RPMI7951 (cell line): ENCODE results near the gene DIP2C. TPM values are rescaled to one million over a fixed set of nuclear protein-coding genes. Genes with fewer than 3 reads are reported as not detected.
"Not testable (repeated sequence)": the region's sequence is repeated elsewhere in the genome, so short reads cannot be mapped to it uniquely, and the experiment has no call there.

Experiments used
- DNase-seq: peaks from one replicate; pipeline ENCODE4 v3.0.0-alpha.2; 2012; ENCODE audit warnings: low read depth
- total RNA-seq: library from RNA; depleted of rRNA; stranded (reverse); fragments of >200 nt; shearing (Covaris generic); gene quantifications from 2 replicates; pipeline ENCODE4 v1.2.3, GENCODE V29; 2014

Gene DIP2C
- total RNA-seq, 1 experiment from 2014 or later = 7.0 TPM

GRCh38 chr10:329361-330099, 359.9 kb downstream of the DIP2C start:
- peak; percentile 93 for DNase-seq

GRCh38 chr10:327889-328852, 361.3 kb downstream of the DIP2C start:
- no peak for DNase-seq

DNA sequence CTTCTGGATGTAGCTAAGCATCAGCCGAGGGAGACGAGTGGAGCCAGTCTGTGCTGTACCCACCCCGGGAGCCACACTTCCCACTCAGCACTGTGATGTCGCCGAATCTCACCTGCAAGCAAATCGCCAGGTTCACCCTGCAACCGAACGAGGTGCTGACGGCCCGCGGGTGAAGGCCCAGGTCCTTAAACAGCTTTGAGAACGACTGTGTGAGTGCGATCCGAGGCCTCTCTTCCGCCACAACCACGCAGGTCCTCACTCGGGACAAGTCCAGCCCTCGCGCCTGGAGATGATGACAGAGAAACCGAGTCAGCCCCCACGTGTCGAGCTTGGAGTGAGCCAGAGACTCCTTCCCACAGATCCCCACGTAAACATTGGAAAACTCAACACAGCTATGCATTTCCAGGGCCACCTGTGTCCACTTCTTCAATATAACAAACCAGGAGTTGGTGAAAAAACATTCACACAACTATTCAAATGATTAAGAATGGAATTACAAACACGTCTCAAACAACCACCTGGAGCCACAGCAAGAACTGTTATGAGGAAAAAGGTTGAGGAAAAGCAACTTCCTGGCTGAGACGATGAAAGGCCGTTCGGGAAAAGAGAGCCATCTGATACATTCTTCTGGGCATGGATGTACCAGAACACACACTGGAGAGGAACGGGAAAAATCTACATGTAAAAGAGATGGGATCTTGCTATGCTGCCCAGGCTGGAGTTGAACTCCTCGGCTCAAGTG, 362.4 kb downstream of the DIP2C start:
- DNase-seq = no peak

DNA sequence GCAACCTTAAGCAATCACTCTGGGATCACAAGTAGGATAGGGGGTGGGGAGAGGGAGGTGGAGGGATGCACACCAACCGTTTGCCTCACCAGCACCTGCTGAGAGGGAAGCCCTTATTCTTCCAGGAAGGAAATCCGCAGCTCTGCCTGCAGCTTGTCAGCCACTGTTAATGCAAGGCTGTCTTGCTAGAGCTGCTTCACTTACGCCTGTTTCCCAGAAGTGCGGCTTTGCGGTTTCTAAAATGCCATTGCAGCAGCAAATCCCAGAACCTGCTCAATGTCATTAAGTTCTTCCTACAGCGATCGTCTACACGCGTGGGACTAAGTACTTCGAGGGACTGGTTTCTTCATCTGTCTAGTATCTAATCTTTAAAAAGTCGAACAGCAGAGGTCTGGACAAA, 363.1 kb downstream of the DIP2C start:
- no peak for DNase-seq

- DNase-seq = no peak
Observed at GRCh38 chr10:325282-325681, 364.2 kb downstream of the DIP2C start.

DNA sequence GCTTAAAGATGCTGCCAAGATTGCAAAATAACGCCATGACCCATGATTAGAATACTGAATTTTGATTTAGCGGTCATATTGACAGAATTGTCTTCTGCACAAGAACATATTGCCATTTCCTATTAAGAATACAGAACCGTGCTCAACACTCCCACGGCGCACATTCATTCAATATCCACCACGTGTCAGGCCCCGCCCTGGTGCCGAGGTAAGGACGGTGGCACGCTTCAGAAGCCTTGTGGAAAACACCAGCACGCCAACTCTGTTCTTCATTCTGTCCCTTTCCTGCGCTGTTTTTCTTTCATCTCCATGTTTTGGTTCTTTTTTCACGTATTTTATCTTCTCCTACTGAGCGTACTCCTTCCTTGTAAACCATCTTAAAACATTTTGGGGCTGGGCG, 364.9 kb downstream of the DIP2C start:
- no peak for DNase-seq

DNA sequence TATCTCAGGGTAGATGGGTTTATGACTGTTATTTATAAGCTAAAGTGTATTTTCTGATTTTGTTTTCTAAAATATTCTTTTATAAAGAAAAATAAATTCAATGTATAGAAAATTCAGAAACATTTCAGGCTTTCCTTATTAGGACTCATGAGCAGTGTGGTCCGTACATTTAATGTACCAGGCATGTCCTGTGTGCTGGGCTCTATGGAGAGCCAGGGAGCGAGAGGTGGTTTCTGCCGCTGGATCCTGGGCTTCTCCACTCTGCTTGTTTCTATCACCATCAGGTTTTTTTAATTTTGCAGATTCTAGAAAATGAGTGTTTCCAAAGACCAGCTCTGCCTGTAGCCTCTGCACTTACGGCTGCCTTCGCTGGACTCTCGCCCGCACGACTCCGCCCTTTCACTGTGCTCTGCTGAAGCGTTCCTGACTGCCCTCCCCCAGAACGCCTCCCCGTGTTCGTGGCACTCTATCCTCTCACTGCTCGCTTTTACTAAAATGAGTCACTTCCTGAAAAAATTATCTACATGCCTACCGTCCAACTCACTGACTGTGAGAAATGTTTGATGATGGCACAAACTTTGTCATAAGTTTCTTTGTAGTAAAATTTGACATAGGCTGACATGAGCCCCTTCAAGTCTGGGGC, 365.7 kb downstream of the DIP2C start:
- peak; percentile 95 for DNase-seq

- DNase-seq = not testable (repeated sequence)
Observed at GRCh38 chr10:323046-323445, 366.4 kb downstream of the DIP2C start.

DNA sequence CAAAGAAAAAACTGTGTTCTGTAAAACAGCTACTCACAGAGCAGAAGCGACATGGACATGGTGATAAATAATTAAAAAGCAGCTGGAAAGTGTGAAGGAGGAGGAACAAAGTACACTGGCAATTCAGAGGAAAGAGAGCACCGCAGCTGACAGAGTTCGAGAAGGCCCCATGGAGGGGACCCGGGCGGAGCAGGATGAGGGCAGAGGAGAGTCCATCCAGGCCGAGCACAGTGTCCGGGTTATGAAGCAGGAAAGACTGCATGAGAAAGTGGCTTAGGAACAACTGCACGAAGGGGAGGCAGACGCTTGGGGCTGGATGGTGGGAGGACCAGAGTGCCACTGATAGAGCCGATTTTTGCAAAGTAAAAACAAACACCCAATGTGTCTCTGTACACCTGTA, 368.7 kb downstream of the DIP2C start:
- DNase-seq = no peak

DNA sequence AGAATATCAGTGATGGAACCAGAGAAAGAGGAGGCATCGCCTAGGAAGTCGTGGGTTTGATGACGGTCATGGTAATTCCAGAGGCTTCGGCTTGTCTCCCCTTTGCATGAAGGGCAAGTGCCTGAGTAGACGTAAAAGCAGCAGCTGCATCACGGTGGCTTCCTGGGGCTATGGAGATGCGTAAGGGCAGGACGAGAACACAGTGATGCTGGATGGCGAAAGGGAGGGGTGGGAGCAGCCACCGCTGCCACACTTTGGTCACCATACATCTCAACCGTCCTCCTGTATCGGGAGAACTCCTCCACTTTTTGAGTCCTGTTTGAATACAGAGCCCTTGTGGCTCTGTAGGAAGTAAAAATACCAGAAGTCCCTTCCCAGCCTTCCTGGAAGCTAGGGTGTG, 371.5 kb downstream of the DIP2C start:
- no peak for DNase-seq

DNA sequence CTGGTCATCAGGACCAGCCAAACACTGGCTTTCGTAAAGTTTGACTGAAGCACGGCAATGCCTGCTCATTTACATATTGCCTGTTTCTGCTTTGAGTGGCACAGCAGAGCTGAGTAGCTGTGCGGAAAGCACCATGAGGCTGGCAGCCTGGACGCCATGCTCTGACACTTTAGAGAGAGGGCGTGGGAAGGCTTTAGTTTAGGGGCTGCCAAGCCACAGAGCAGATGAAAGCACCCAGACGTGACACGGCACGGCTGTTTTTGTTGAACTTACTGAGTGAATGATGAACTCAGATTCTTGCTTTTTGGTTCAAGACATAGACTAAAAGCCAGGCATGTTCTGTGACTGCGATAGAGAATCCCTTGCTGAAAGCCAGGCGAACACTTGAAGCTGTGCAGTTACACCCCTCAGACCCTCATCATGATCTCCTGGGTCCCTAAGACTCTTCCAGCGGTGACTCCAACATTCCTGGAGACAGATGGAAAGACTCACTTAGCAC, 372.1 kb downstream of the DIP2C start:
- no peak for DNase-seq

- no peak for DNase-seq
Observed at GRCh38 chr10:316390-316789, 373.1 kb downstream of the DIP2C start.

DNA sequence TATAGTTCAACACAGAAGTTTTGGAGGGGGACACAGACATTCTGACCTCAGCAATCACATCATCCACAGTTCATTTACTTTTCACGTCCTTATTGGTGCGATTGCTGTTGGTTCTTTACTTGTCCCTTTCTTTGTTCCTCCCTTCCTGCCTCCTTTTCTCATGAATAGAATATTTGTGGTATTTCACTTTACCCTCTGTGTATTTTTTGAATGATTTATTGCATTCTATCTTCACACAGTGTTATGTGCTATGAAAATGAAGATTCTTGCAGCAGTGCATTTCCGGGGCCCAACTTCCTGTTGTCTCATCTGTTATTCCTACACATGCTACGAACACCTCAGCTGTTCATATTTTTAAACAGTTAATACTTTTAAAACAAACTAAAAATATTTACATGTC, 374.6 kb downstream of the DIP2C start:
- DNase-seq = no peak

- no peak for DNase-seq
Observed at GRCh38 chr10:314381-314780, 375.1 kb downstream of the DIP2C start.

GRCh38 chr10:311901-312665, 377.4 kb downstream of the DIP2C start:
- DNase-seq = no peak

DNA sequence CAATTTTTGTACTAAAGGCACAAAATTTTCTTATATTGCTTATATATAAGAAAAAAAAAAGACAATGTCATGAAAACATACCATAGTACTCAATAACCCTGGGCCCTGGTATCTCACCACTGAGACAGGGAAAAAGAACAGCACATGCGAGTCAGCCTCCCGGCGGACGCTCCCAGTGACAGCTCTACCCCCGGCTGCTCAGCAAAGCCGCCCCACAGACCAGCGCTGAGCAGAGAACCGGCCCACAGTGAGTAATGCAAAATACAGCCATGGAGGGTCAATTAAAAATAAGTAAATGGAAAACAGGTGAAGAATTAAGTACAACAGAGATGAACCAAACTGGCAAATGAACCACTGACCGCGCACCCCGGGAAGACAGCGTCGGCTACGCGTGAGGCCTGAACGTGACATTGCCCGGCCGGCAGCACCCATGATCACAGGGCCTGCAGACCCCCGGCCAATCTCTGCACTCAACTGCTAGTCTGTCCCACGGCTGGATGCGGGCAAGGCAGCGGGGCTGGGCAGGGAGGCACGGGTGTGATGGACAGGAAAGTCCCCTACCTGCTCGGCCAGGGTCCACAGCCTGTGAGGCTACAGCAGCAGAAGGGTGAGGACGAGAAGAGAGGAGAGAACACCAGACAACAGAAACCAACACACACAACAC, 378.4 kb downstream of the DIP2C start:
- DNase-seq = no peak

DNA sequence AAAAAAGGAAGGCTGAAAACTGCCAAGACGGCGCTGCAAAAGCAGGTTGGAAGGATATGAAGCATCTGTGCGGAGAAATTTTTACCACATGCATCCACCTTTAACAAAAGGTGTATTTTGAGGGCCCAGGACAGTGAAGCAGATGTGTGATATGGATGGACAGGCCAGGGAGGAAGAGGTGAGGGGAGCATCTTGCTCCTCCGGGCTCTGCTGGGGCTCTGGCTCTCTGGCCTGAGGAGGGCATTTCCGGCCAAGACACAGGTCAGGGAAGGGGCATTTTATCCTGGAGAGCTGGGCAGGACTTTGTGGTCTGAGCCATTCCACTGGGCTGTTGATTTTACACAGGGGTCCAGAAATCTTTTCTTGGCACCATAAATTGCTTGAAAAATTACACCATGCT, 379.1 kb downstream of the DIP2C start:
- no peak for DNase-seq

DNA sequence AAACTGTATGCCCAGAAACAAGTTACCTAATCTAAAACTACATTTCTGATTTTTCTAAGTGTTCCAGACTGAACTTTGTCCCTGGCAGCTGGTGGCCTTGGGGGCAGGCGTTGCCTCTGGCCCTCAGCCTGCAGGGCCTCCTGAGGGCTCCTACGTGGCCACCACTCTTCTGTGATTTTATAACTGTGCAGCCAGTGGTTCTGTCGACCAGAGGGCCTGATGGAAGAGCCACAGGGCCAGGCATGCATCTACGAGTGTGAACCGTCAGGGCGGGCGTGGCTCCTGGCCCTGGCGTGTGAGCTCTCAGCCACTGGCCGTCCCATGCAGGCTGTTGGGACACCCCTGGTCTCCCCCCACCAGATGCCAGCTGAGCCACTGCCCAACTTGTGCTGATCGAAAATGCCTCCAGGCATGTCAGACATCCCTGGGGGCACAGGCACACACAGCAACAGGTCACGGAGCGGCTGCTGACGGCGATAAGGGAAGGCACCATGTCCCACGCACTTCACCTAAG, 380.8 kb downstream of the DIP2C start:
- DNase-seq = no peak

DNA sequence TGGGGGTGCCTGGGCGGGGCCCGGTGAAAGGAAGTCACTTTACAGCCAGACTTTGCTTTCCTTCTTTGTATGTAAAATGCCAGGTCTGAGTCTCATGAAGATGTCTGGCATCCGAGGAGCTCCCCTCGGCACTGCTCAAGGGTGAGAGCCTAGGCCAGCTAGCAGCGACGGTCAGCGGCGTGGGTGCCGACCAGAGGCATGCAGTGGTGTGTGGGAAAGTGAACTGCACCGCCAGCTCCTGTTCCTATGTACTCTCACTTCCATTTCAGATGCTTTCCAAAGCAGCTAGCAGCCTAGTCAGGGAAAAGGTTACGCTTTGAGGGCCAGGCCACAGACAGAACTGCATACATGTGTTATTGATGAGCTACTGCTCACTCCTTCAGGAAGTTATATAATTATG, 381.4 kb downstream of the DIP2C start:
- no peak for DNase-seq

DNA sequence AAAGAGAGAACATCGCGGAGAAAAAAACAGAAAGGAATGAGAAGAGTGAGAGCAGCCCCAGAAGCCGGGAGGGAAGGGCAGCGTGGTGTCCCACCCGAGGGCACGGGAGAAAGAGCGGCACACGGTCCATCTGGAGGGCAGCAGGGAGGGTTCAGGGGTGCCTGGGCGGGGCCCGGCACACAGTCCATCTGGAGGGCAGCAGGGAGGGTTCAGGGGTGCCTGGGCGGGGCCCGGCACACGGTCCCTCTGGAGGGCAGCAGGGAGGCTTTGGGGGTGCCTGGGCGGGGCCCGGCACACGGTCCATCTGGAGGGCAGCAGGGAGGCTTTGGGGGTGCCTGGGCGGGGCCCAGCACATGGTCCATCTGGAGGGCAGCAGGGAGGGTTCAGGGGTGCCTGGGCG, 381.8 kb downstream of the DIP2C start:
- DNase-seq = no peak
